ENCODE data around the gene ZDHHC8. TPM values are rescaled to one million over a fixed set of nuclear protein-coding genes. Genes with fewer than 3 reads are reported as not detected.

ZDHHC8 gene
- polyA plus RNA-seq, 2 of the 4 experiments (the other 2 are of a cell fraction): 5.3 to 28.1 TPM

DNA sequence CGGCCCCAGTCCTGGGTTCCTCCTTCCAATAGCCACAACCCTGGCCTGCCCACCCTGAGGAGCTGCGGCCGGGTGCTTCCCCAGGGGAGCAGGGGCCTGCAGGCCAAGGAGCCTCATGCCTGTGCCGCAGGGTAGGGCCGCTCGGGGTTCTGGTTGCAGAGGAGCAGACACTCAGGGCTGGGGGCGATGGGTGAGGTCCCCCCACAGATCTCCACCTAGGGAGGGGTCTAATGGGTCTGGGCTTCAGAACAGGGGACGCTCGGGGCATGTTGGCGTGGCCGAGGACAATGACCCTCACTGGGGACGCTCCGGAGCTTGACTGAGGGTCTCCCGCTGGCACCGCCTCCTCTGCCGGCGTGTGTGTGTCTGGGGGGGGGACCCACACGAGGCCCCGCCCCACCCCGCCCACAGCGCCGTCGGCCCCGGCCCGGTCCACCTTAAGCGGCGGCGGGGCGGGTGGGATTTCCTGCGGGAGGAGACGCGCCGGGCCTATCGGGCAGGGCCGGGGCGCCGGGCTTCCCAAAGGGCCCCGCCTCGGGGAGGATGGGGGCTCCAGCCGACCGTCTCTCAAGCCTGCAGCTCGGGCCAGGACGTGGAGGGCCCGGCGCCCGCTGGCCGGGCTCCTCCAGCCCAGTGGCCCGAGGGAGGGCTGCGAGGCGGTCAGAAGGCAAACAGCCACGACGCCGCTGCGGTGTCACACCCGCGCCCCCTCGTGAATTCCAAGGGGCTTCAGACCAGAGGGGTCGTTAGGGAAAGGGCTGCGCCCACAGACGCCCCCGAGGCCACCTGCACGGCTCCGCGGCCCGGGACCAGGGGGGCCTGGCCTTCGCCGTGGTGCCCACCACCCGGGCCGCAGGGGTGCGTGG lies 640 bp upstream of the ZDHHC8 start:
- Histone ChIP-seq H3K27ac (peak overlapping the region; percentile 97 to 100), H3K4me3 (peak overlapping the region; percentile 100), H3K9me3 (no peaks in the 10 kb centered on the region), H3K4me2 (peak overlapping the region; percentile 97), H3K4me1 (peaks cover 7% of the 10 kb centered on the region; the same call in 1 of the 3 replicates)
- ChIA-PET POLR2A (no interaction called here), CTCF (no interaction called here)
- peak; percentile 55 to 79 for ATAC-seq
- 77% methylated on average over 6 of the region's 70 CpGs for WGBS (ENCODE audit: missing lambda C conversion rate)
- DNase-seq (ENCODE audit: low read depth in 1 of 2, low spot score in 1 of 2): peak in 1 of 2 experiments; percentile 47
- TF ChIP-seq PHF8 (IDR thresholded peaks at IDR 0.05; ENCODE audit: borderline replicate concordance, low read depth) (0 out of 2 replicates have a peak, but pooled peaks have one; percentile 33), RAD21 (conservative IDR thresholded peaks at IDR 0.05 in 1 of 2, IDR thresholded peaks at IDR 0.05 in 1 of 2) (no peak), CEBPB (IDR thresholded peaks at IDR 0.05) (no peak), MAX (IDR thresholded peaks at IDR 0.05) (no peak), POLR2AphosphoS2 (conservative IDR thresholded peaks at IDR 0.05; ENCODE audit: low read length) (no peak)
- FAIRE-seq: no peak

- WGBS (ENCODE audit: missing lambda C conversion rate): no CpG with 5 or more reads among the region's 72 CpGs
- peaks cover 7% of the 10 kb centered on the region; the same call in 1 of the 3 replicates for H3K4me1 ChIP-seq
- ChIA-PET CTCF (no interaction called here), POLR2A (no interaction called here)
- ATAC-seq (peak; percentile 0 to 3; a peak in 2 of 6 replicates), FAIRE-seq (no peak), DNase-seq (ENCODE audit: low read depth in 1 of 2, low spot score in 1 of 2) (no peak)
- H3K4me2 ChIP-seq: peak overlapping the region; percentile 97
- H3K4me3 ChIP-seq: peak overlapping the region; percentile 100
- no peak for TF ChIP-seq RNF2 (IDR thresholded peaks at IDR 0.05; ENCODE audit: borderline replicate concordance, low read depth)
- no peak for TF ChIP-seq CHD4 (IDR thresholded peaks at IDR 0.05; ENCODE audit: borderline replicate concordance)
- peak; percentile 83 for TF ChIP-seq MAX (IDR thresholded peaks at IDR 0.05)
- H3K9me3 ChIP-seq: no peaks in the 10 kb centered on the region
- peak overlapping the region; percentile 97 to 100 for H3K27ac ChIP-seq
Observed at GRCh38 chr22:20131859-20132685, 468 bp downstream of the ZDHHC8 start.

- FAIRE-seq: no peak
- DNase-seq (ENCODE audit: low read depth in 1 of 2, low spot score in 1 of 2): no peak
- ChIA-PET POLR2A (no interaction called here), CTCF (no interaction called here)
- H3K27ac ChIP-seq: peak overlapping the region; percentile 97 to 100
- no peaks in the 10 kb centered on the region for H3K9me3 ChIP-seq
- H3K4me3 ChIP-seq: peak overlapping the region; percentile 100
- TF ChIP-seq NPAS2 (CRISPR knock-in tag; IDR thresholded peaks at IDR 0.05; ENCODE audit: borderline replicate concordance) (no peak), RFX5 (IDR thresholded peaks at IDR 0.05) (no peak), RAD21 (conservative IDR thresholded peaks at IDR 0.05 in 1 of 2, IDR thresholded peaks at IDR 0.05 in 1 of 2) (no peak), HOXA7 (CRISPR knock-in tag; IDR thresholded peaks at IDR 0.05) (no peak), FOSL2 (IDR thresholded peaks at IDR 0.05) (no peak), FOSL2 (CRISPR knock-in tag; IDR thresholded peaks at IDR 0.05) (no peak), PBX3 (IDR thresholded peaks at IDR 0.05) (no peak), JUNB (IDR thresholded peaks at IDR 0.05) (no peak), KDM1A (IDR thresholded peaks at IDR 0.05; ENCODE audit: low read depth) (no peak), ESRRA (IDR thresholded peaks at IDR 0.05; ENCODE audit: borderline replicate concordance, low read length) (no peak)
- TF ChIP-seq, protein P1, sequence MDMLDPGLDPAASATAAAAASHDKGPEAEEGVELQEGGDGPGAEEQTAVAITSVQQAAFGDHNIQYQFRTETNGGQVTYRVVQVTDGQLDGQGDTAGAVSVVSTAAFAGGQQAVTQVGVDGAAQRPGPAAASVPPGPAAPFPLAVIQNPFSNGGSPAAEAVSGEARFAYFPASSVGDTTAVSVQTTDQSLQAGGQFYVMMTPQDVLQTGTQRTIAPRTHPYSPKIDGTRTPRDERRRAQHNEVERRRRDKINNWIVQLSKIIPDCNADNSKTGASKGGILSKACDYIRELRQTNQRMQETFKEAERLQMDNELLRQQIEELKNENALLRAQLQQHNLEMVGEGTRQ (IDR thresholded peaks at IDR 0.05): no peak
- TF ChIP-seq, protein P2, sequence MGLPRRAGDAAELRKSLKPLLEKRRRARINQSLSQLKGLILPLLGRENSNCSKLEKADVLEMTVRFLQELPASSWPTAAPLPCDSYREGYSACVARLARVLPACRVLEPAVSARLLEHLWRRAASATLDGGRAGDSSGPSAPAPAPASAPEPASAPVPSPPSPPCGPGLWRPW (IDR thresholded peaks at IDR 0.05): no peak
- WGBS (ENCODE audit: missing lambda C conversion rate): 87% methylated on average over 4 of the region's 16 CpGs
- H3K4me1 ChIP-seq: peaks cover 7% of the 10 kb centered on the region; the same call in 1 of the 3 replicates
- H3K4me2 ChIP-seq: peak overlapping the region; percentile 97
- ATAC-seq: no peak
Observed at GRCh38 chr22:20132686-20133246, 1.2 kb downstream of the ZDHHC8 start.

Measured in A549 (cell line).